Breast epithelium (tissue), 4 donors: ENCODE data around the gene QSOX2. TPM values are rescaled to one million over a fixed set of nuclear protein-coding genes. Genes with fewer than 3 reads are reported as not detected.

ENCODE experiments used
- DNase-seq, 2 donors: peaks; one replicate each; pipeline ENCODE4 v3.0.0-alpha.2; 2019; ENCODE audit warnings: low spot score in 2 of 2
- H3K27ac ChIP-seq, 2 donors: fragments of 200-600 bp; sonication (generic) in 1 of 2; one replicate each; pipeline ENCODE4 v1.5.1; 2016 to 2019; ENCODE audit warnings: mild to moderate bottlenecking in 1 of 2
- H3K27me3 ChIP-seq, 2 donors: fragments of 200-600 bp; sonication (generic) in 1 of 2; one replicate each; pipeline versions ENCODE4 v1.5.1 to v1.6.0; 2017 to 2019; ENCODE audit warnings: control low read depth in 1 of 2, mild to moderate bottlenecking in 1 of 2
- H3K36me3 ChIP-seq: fragments of 200-600 bp; one replicate; pipeline ENCODE4 v1.5.1; 2019
- H3K4me1 ChIP-seq, 2 donors: fragments of 200-600 bp; sonication (generic); one replicate each; pipeline ENCODE4 v1.5.1; 2016 to 2019; ENCODE audit warnings: control low read depth in 1 of 2
- H3K4me3 ChIP-seq, 3 donors: fragments of 200-600 bp; sonication (generic); 1 replicate in 2 of 3; 2 replicates in 1 of 3; pipeline ENCODE4 v1.5.1; 2016 to 2019; ENCODE audit warnings: mild to moderate bottlenecking in 3 of 3, moderate library complexity in 2 of 3
- H3K9me3 ChIP-seq, 2 donors: fragments of 200-600 bp; sonication (generic) in 1 of 2; one replicate each; pipeline ENCODE4 v1.5.1; 2016 to 2019; ENCODE audit warnings: control low read depth in 1 of 2
- POLR2A ChIP-seq: fragments of 450-650 bp; IDR thresholded peaks from one replicate; pipeline ENCODE4 v1.6.1; 2016; ENCODE audit warnings: antibody characterized with exemption, mild to moderate bottlenecking, moderate library complexity
- POLR2AphosphoS5 ChIP-seq, 3 donors: sonication (generic); formaldehyde crosslinking; IDR thresholded peaks; one replicate each; pipeline ENCODE4 v1.6.1; 2017; ENCODE audit warnings: antibody characterized with exemption in 3 of 3
- intact Hi-C: fragments of 100-400 bp; cut with DNase I; formaldehyde crosslinking; loops from one replicate; pipeline ENCODE4 v1.15.1; 2023; ENCODE audit warnings: low total_unique reads
- total RNA-seq, 3 donors: library from RNA; depleted of rRNA; stranded (reverse); fragments of >200 nt; gene quantifications; one replicate each; pipeline ENCODE4 v1.1.0, GENCODE V29; 2016
- TF ChIP-seq, protein P1 (sequence below), 3 donors: fragments of 450-650 bp; IDR thresholded peaks; one replicate each; pipeline ENCODE4 v1.5.1; 2016 to 2017; ENCODE audit warnings: antibody characterized with exemption in 3 of 3, mild to moderate bottlenecking in 3 of 3, moderate library complexity in 3 of 3

The QSOX2 gene
- total RNA-seq, 3 donors from 2014 or later, result 5.6 to 8.8 (median 6.2) TPM

DNA sequence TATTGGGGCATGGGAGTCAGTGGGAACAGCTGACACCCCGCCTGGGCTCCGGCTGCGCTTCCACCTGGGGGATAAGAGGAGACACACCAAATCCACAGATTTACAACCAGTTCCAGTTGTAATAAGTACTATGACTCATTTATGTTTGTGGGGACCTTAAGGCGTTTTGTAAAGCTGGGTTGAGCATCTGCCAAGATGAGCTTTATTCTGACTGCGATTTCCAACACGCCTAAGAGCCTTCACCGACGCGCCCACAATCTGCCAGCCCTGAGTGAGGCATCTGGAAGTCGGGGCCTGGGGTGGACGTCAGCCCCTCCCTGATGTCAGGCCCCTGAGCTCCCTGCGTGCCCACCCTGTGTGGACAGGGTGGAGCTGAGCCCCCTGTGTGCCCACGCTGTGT, 26.3 kb downstream of the QSOX2 start:
- Histone ChIP-seq H3K4me3 (no peak overlapping the region), H3K4me1 (no peaks in the 10 kb centered on the region), H3K36me3 (no peaks in the 10 kb centered on the region), H3K27me3 (no peaks in the 10 kb centered on the region), H3K27ac (no peak overlapping the region), H3K9me3 (no peaks in the 10 kb centered on the region)
- no peak for TF ChIP-seq POLR2AphosphoS5 (IDR thresholded peaks at IDR 0.05)
- TF ChIP-seq POLR2A, result no peak
- TF ChIP-seq, protein P1, sequence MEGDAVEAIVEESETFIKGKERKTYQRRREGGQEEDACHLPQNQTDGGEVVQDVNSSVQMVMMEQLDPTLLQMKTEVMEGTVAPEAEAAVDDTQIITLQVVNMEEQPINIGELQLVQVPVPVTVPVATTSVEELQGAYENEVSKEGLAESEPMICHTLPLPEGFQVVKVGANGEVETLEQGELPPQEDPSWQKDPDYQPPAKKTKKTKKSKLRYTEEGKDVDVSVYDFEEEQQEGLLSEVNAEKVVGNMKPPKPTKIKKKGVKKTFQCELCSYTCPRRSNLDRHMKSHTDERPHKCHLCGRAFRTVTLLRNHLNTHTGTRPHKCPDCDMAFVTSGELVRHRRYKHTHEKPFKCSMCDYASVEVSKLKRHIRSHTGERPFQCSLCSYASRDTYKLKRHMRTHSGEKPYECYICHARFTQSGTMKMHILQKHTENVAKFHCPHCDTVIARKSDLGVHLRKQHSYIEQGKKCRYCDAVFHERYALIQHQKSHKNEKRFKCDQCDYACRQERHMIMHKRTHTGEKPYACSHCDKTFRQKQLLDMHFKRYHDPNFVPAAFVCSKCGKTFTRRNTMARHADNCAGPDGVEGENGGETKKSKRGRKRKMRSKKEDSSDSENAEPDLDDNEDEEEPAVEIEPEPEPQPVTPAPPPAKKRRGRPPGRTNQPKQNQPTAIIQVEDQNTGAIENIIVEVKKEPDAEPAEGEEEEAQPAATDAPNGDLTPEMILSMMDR (IDR thresholded peaks at IDR 0.05), result no peak
- intact Hi-C loops, result no loop called here
- DNase-seq, result no peak

DNA sequence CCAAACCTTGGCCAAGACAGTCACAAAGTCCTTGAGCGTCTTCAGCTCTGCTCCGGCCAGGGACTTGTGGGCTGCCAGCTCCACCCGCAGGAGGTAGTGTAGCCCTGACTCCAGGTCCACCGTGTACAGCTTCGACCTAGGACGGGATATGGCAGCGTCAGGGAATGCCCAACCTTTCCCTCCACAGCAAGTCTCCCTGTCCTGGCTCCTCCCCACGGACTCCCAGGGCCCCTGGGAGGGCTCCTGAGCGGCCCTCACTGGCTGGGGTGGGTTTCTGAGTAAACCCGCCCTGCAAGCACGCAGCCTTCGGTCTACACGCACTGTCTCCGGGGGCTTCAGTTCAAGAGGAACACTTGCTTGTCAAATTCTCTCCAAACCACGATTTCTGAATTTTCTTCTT, 26.9 kb downstream of the QSOX2 start:
- no peak overlapping the region for H3K27ac ChIP-seq
- no peak for DNase-seq
- H3K4me1 ChIP-seq, result no peaks in the 10 kb centered on the region
- no peaks in the 10 kb centered on the region for H3K9me3 ChIP-seq
- no peak overlapping the region for H3K4me3 ChIP-seq
- H3K27me3 ChIP-seq, result no peaks in the 10 kb centered on the region
- intact Hi-C loops, result no loop called here
- TF ChIP-seq POLR2A, result no peak
- no peak for TF ChIP-seq POLR2AphosphoS5 (IDR thresholded peaks at IDR 0.05)
- TF ChIP-seq, protein P1 (IDR thresholded peaks at IDR 0.05), result no peak
- H3K36me3 ChIP-seq, result no peaks in the 10 kb centered on the region

DNA sequence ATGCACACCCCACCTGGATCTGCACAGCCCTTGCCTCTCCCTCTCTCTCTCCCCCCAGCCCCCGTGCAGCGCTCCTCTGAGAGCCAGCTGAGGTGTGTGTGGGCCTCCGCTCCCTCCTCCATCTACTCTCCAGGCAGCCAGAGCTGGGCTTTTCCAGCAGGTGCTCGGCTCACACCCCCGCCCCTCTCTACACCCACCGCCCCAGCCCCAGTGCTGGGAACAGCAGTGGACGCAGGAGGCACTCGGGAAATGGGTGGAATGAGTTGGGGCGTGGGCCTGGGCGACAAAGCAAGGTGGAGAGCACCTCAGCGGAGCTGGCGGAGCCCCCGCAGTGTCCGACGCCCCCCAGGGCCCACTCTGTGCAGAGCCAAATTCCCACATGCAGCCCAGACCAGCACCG, 27.3 kb downstream of the QSOX2 start:
- intact Hi-C loops, result no loop called here
- DNase-seq, result no peak
- no peaks in the 10 kb centered on the region for H3K36me3 ChIP-seq
- H3K4me3 ChIP-seq, result no peak overlapping the region
- no peaks in the 10 kb centered on the region for H3K9me3 ChIP-seq
- H3K27ac ChIP-seq, result no peak overlapping the region
- TF ChIP-seq, protein P1 (IDR thresholded peaks at IDR 0.05), result no peak
- no peak for TF ChIP-seq POLR2AphosphoS5 (IDR thresholded peaks at IDR 0.05)
- TF ChIP-seq POLR2A, result no peak
- no peaks in the 10 kb centered on the region for H3K27me3 ChIP-seq
- no peaks in the 10 kb centered on the region for H3K4me1 ChIP-seq

- Histone ChIP-seq H3K27ac (no peak overlapping the region), H3K4me3 (no peak overlapping the region), H3K36me3 (no peaks in the 10 kb centered on the region), H3K4me1 (no peaks in the 10 kb centered on the region), H3K27me3 (no peaks in the 10 kb centered on the region), H3K9me3 (no peaks in the 10 kb centered on the region)
- TF ChIP-seq, protein P1 (IDR thresholded peaks at IDR 0.05), result no peak
- intact Hi-C loops, result no loop called here
- DNase-seq, result no peak
Observed at GRCh38 chr9:136216541-136217244, 28.9 kb downstream of the QSOX2 start.

GRCh38 chr9:136213733-136214132, 31.9 kb downstream of the QSOX2 start:
- Histone ChIP-seq H3K27me3 (no peaks in the 10 kb centered on the region), H3K4me1 (no peaks in the 10 kb centered on the region), H3K27ac (no peak overlapping the region), H3K9me3 (no peaks in the 10 kb centered on the region), H3K36me3 (no peaks in the 10 kb centered on the region), H3K4me3 (no peak overlapping the region)
- TF ChIP-seq POLR2A (no peak), POLR2AphosphoS5 (IDR thresholded peaks at IDR 0.05) (no peak)
- TF ChIP-seq, protein P1 (IDR thresholded peaks at IDR 0.05), result no peak
- DNase-seq, result no peak
- intact Hi-C loops, result no loop called here
